ENCODE measurements around the gene MIAT. TPM values are rescaled to one million over a fixed set of nuclear protein-coding genes. Genes with fewer than 3 reads are reported as not detected.

MIAT gene
- total RNA-seq, 1 donor from 2014 or later, result 6.1 TPM

- Histone ChIP-seq H3K27ac (no peak overlapping the region), H3K9me3 (no peaks in the 10 kb centered on the region), H3K27me3 (peaks cover 3% of the 10 kb centered on the region), H3K4me3 (no peak overlapping the region), H3K36me3 (no peaks in the 10 kb centered on the region), H3K4me1 (peaks cover 24% of the 10 kb centered on the region)
- intact Hi-C loops (cut with DNase I), result no loop called here
- ATAC-seq (no peak), DNase-seq (no peak)
- TF ChIP-seq, protein P1, sequence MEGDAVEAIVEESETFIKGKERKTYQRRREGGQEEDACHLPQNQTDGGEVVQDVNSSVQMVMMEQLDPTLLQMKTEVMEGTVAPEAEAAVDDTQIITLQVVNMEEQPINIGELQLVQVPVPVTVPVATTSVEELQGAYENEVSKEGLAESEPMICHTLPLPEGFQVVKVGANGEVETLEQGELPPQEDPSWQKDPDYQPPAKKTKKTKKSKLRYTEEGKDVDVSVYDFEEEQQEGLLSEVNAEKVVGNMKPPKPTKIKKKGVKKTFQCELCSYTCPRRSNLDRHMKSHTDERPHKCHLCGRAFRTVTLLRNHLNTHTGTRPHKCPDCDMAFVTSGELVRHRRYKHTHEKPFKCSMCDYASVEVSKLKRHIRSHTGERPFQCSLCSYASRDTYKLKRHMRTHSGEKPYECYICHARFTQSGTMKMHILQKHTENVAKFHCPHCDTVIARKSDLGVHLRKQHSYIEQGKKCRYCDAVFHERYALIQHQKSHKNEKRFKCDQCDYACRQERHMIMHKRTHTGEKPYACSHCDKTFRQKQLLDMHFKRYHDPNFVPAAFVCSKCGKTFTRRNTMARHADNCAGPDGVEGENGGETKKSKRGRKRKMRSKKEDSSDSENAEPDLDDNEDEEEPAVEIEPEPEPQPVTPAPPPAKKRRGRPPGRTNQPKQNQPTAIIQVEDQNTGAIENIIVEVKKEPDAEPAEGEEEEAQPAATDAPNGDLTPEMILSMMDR (IDR thresholded peaks at IDR 0.05), result no peak
Observed at GRCh38 chr22:26646158-26646557, 11.2 kb upstream of the MIAT start.

GRCh38 chr22:26648011-26648497 is 9.3 kb upstream of the MIAT start:
- Histone ChIP-seq H3K36me3 (no peaks in the 10 kb centered on the region), H3K27ac (no peak overlapping the region), H3K27me3 (no peaks in the 10 kb centered on the region), H3K9me3 (no peaks in the 10 kb centered on the region), H3K4me1 (peaks cover 24% of the 10 kb centered on the region), H3K4me3 (no peak overlapping the region)
- DNase-seq (no peak), ATAC-seq (no peak)
- TF ChIP-seq, protein P1 (IDR thresholded peaks at IDR 0.05), result no peak
- intact Hi-C loops (cut with DNase I), result no loop called here

GRCh38 chr22:26648528-26649388 is 8.6 kb upstream of the MIAT start:
- H3K27ac ChIP-seq, result no peak overlapping the region
- H3K9me3 ChIP-seq, result no peaks in the 10 kb centered on the region
- H3K4me1 ChIP-seq, result peaks cover 24% of the 10 kb centered on the region
- no peaks in the 10 kb centered on the region for H3K27me3 ChIP-seq
- peak; percentile 43 for ATAC-seq
- TF ChIP-seq, protein P1 (IDR thresholded peaks at IDR 0.05), result no peak
- H3K36me3 ChIP-seq, result no peaks in the 10 kb centered on the region
- DNase-seq, result no peak
- intact Hi-C loops (cut with DNase I), result no loop called here
- H3K4me3 ChIP-seq, result no peak overlapping the region

- TF ChIP-seq, protein P1 (IDR thresholded peaks at IDR 0.05), result no peak
- intact Hi-C loops (cut with DNase I), result no loop called here
- Histone ChIP-seq H3K4me1 (peaks cover 15% of the 10 kb centered on the region), H3K27ac (no peak overlapping the region), H3K9me3 (no peaks in the 10 kb centered on the region), H3K27me3 (no peaks in the 10 kb centered on the region), H3K36me3 (no peaks in the 10 kb centered on the region), H3K4me3 (no peak overlapping the region)
- ATAC-seq (no peak), DNase-seq (no peak)
Observed at GRCh38 chr22:26650722-26651421, 6.5 kb upstream of the MIAT start.

GRCh38 chr22:26651815-26652214 is 5.6 kb upstream of the MIAT start:
- no peaks in the 10 kb centered on the region for H3K36me3 ChIP-seq
- no peak overlapping the region for H3K4me3 ChIP-seq
- intact Hi-C loops (cut with DNase I), result no loop called here
- H3K4me1 ChIP-seq, result peaks cover 15% of the 10 kb centered on the region
- peaks cover 3% of the 10 kb centered on the region for H3K27me3 ChIP-seq
- TF ChIP-seq, protein P1 (IDR thresholded peaks at IDR 0.05), result no peak
- ATAC-seq (no peak), DNase-seq (no peak)
- H3K9me3 ChIP-seq, result no peaks in the 10 kb centered on the region
- no peak overlapping the region for H3K27ac ChIP-seq

All from upper lobe of right lung (tissue), 1 donor.